BE2C (cell line): ENCODE results near the gene THAP4.

Source experiments
- DNase-seq: peaks from one replicate; pipeline ENCODE4 v3.0.0-alpha.2; 2020
- H3K27me3 ChIP-seq: fragments of 250-450 bp; sonication (Bioruptor Pico); 2 replicates; pipeline ENCODE4 v1.5.1; 2020; ENCODE audit warnings: mild to moderate bottlenecking
- H3K36me3 ChIP-seq: fragments of 250-450 bp; sonication (Bioruptor Pico); 2 replicates; pipeline ENCODE4 v1.5.1; 2020; ENCODE audit warnings: mild to moderate bottlenecking
- H3K4me1 ChIP-seq: fragments of 250-450 bp; sonication (Bioruptor Pico); 2 replicates; pipeline ENCODE4 v1.5.1; 2020
- H3K4me3 ChIP-seq: 2 replicates; pipeline ENCODE4 v1.5.1; 2011; ENCODE audit warnings: low read depth, low read length
- H3K9me3 ChIP-seq: fragments of 250-450 bp; sonication (Bioruptor Pico); 2 replicates; pipeline ENCODE4 v1.5.1; 2020
- TF ChIP-seq, protein P1 (sequence below): IDR thresholded peaks from 2 replicates; pipeline ENCODE4 v1.5.1; 2012; ENCODE audit warnings: mild to moderate bottlenecking, low read depth, low read length

The THAP4 gene

DNA sequence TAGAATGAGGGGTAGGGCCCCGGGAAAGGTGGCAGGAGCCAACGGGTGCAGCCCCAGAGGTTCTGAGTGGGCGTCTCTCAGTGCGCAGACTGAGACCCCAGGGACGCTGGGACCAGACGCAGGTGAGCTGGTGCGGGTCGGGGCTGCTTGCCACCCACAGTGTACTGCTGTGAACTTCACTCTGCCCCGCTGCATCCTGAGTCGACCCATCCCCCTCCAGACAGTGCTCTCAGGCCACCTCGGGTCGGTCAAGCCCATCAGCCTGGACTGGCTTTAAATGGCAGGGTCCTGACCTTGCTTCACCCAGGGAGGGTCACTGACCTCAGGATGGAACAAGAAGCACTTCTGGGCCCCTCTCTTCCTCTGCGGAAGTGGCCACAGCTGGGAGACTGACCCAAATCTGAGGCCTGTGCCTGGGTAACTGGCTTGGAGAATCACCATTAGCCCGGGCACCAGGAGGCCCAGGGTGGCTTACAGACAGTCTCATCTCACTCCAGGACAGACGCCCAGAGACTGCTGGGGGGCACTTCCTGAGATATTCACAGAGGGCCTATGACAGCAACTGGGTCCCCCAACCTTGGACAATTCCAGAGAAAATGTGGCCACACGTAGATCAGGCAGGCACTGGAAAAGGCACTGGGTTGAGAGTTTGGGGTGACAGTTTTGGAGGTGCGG is 102.1 kb downstream of the THAP4 start:
- DNase-seq, result no peak
- Histone ChIP-seq H3K4me3 (no peak overlapping the region), H3K9me3 (no peaks in the 10 kb centered on the region), H3K36me3 (no peaks in the 10 kb centered on the region), H3K4me1 (no peaks in the 10 kb centered on the region), H3K27me3 (no peaks in the 10 kb centered on the region)
- TF ChIP-seq, protein P1, sequence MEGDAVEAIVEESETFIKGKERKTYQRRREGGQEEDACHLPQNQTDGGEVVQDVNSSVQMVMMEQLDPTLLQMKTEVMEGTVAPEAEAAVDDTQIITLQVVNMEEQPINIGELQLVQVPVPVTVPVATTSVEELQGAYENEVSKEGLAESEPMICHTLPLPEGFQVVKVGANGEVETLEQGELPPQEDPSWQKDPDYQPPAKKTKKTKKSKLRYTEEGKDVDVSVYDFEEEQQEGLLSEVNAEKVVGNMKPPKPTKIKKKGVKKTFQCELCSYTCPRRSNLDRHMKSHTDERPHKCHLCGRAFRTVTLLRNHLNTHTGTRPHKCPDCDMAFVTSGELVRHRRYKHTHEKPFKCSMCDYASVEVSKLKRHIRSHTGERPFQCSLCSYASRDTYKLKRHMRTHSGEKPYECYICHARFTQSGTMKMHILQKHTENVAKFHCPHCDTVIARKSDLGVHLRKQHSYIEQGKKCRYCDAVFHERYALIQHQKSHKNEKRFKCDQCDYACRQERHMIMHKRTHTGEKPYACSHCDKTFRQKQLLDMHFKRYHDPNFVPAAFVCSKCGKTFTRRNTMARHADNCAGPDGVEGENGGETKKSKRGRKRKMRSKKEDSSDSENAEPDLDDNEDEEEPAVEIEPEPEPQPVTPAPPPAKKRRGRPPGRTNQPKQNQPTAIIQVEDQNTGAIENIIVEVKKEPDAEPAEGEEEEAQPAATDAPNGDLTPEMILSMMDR, result no peak
